Activated naive CD4-positive, alpha-beta T cell treated with anti-CD3 and anti-CD28 coated beads for 36 hours (primary cell): ENCODE measurements around the gene BOD1L2. TPM values are rescaled to one million over a fixed set of nuclear protein-coding genes. Genes with fewer than 3 reads are reported as not detected.

Experiments
- CTCF ChIA-PET: fragments of 350-600 bp; sonication (Branson Sonifier 250); formaldehyde crosslinking; loops from one replicate; lab custom pipeline; 2021; ENCODE audit warnings: antibody characterized with exemption; lab: Charles Lee
- DNase-seq: peaks from one replicate; pipeline ENCODE4 v3.0.0-alpha.2; 2020
- H3K27ac Mint-ChIP-seq: one replicate; pipeline ENCODE4 v1.8.0; 2021; ENCODE audit warnings: mild to moderate bottlenecking, mixed read lengths
- H3K27me3 Mint-ChIP-seq: one replicate; pipeline ENCODE4 v1.8.0; 2021; ENCODE audit warnings: low read depth, mixed read lengths
- H3K36me3 Mint-ChIP-seq: one replicate; pipeline ENCODE4 v1.8.0; 2021; ENCODE audit warnings: low read depth, mixed read lengths
- H3K4me1 Mint-ChIP-seq: one replicate; pipeline ENCODE4 v1.8.0; 2021; ENCODE audit warnings: low read depth, mixed read lengths
- H3K4me3 Mint-ChIP-seq: one replicate; pipeline ENCODE4 v1.8.0; 2021; ENCODE audit warnings: mild to moderate bottlenecking, moderate library complexity, mixed read lengths
- H3K9me3 Mint-ChIP-seq: one replicate; pipeline ENCODE4 v1.8.0; 2021; ENCODE audit warnings: mixed read lengths
- intact Hi-C: fragments of 100-400 bp; cut with micrococcal nuclease; formaldehyde crosslinking; loops from one replicate; pipeline ENCODE4 v1.15.1; 2023
- total RNA-seq, 2 experiments: library from RNA; stranded (reverse); gene quantifications; one replicate each; pipeline ENCODE4 v1.2.3, GENCODE V29; 2021

BOD1L2 gene
- not detected for total RNA-seq

GRCh38 chr18:57146956-57147636 lies at the start of gene BOD1L2:
BOD1L2 (plus strand) TSS chr18:57147087; CDS start chr18:57147313, 226 bp downstream.
- Mint-ChIP-seq H3K4me1 (no peaks in the 10 kb centered on the region), H3K36me3 (no peaks in the 10 kb centered on the region), H3K9me3 (no peaks in the 10 kb centered on the region), H3K27ac (no peak within 1 kb of the TSS), H3K27me3 (peaks cover 17% of the 10 kb centered on the region), H3K4me3 (no peak within 1 kb of the TSS)
- CTCF ChIA-PET, result no interaction called here
- intact Hi-C loops, result no loop called here
- DNase-seq, result no peak

DNA sequence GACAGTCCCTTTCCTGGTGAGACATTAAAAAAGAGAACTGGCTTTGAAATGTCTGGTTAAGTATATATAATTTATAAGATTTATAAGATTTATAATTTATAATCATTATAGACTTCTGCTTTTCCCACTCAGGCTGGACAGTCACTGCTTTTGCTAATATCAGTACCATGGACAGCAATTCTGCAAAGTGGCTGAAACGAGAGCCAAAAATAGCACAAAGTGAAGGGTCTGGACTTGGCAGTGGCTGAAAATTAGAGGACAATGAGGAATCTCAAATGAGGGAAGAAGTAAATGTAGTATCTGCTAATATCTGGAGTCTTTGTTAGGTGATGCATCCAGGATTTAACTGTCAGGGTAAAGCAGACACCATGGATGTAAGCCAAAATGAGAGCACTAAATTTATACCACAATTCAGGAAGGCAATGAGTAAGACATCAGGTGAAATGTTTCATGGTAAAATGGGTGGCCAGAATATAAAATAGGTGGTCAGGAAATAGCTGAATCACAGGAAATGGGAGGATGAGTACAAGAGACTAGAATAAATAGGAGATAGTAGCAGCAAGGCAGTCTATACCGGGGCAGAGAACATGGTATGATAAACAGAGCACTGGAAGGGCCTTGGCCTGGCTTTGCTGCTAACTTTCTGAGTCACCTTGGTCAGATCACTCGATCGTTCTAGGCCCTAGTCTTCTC lies 39.6 kb upstream of the BOD1L2 start:
- H3K9me3 Mint-ChIP-seq, result peaks cover 3% of the 10 kb centered on the region
- CTCF ChIA-PET, result interaction anchor here (0.6 to 1.5 kb wide), 2 partner anchors 13 to 295 kb away, joined by 3 read pairs; no protein-coding TSS in a partner anchor
- peaks cover 11% of the 10 kb centered on the region for H3K27me3 Mint-ChIP-seq
- H3K27ac Mint-ChIP-seq, result no peak overlapping the region
- intact Hi-C loops, result no loop called here
- no peak overlapping the region for H3K4me3 Mint-ChIP-seq
- no peaks in the 10 kb centered on the region for H3K4me1 Mint-ChIP-seq
- H3K36me3 Mint-ChIP-seq, result no peaks in the 10 kb centered on the region
- DNase-seq, result no peak

DNA sequence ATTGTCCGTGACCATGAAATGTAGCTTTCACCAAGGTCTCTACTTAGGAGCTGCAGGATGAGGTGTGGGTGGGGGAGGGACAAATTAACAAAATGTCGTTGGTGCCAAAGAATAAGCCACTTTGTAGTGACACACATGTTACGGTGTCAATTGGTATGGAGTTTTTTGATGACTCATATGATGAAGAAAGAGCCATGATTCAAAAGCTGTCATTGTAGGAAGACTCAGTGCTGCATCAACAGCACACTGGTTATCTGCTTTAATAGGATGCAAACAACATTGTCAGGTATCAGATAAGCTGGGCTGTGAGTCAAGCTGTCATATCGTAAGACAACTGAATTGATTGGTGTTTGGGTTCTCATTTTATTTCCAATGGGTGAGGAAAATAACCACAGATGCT lies 36.6 kb upstream of the BOD1L2 start:
- Mint-ChIP-seq H3K27ac (no peak overlapping the region), H3K27me3 (peaks cover 13% of the 10 kb centered on the region), H3K4me1 (no peaks in the 10 kb centered on the region), H3K4me3 (no peak overlapping the region), H3K36me3 (no peaks in the 10 kb centered on the region), H3K9me3 (no peaks in the 10 kb centered on the region)
- intact Hi-C loops, result no loop called here
- DNase-seq, result no peak
- CTCF ChIA-PET, result no interaction called here

DNA sequence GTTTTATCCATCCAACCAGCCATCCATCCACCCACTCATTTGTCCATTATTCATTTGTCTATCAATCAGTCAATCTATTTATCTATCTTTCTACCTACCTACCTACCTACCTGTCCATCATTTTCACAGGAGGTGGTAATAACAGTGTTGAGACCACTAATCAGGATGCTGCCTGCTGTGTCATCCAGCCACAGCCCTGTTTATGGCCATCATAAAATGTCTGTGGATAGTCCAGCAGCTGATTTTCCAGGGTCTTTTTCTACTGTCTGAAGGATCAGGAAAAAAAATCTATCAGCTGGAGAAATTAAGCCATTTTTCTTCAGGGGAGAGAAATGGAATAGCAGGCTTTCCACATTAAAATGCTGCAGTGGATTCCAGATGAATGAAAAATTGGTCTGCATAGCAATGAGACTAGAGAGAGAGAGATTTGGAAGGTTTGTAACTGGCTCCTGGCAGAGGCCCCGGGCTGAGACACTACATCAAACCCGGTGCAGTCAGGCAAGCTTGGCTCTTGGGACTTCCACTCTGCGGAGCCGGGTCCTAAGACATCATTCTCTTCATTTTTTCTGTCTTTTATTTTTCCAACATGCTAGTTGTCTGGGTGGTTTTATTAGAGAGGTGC lies 33.0 kb upstream of the BOD1L2 start:
- Mint-ChIP-seq H3K4me3 (no peak overlapping the region), H3K27ac (no peak overlapping the region), H3K27me3 (peaks cover 10% of the 10 kb centered on the region), H3K4me1 (no peaks in the 10 kb centered on the region), H3K36me3 (no peaks in the 10 kb centered on the region), H3K9me3 (no peaks in the 10 kb centered on the region)
- DNase-seq, result no peak
- intact Hi-C loops, result no loop called here
- CTCF ChIA-PET, result no interaction called here

- intact Hi-C loops, result no loop called here
- no peak overlapping the region for H3K4me3 Mint-ChIP-seq
- no peaks in the 10 kb centered on the region for H3K4me1 Mint-ChIP-seq
- H3K36me3 Mint-ChIP-seq, result no peaks in the 10 kb centered on the region
- peaks cover 16% of the 10 kb centered on the region for H3K27me3 Mint-ChIP-seq
- CTCF ChIA-PET, result no interaction called here
- no peak for DNase-seq
- H3K27ac Mint-ChIP-seq, result no peak overlapping the region
- H3K9me3 Mint-ChIP-seq, result no peaks in the 10 kb centered on the region
Observed at GRCh38 chr18:57116598-57117132, 30.2 kb upstream of the BOD1L2 start.

GRCh38 chr18:57121542-57122112 lies 25.3 kb upstream of the BOD1L2 start:
- peaks cover 12% of the 10 kb centered on the region for H3K27me3 Mint-ChIP-seq
- intact Hi-C loops, result no loop called here
- no peak for DNase-seq
- no peaks in the 10 kb centered on the region for H3K36me3 Mint-ChIP-seq
- no peak overlapping the region for H3K4me3 Mint-ChIP-seq
- no peaks in the 10 kb centered on the region for H3K9me3 Mint-ChIP-seq
- no peaks in the 10 kb centered on the region for H3K4me1 Mint-ChIP-seq
- no peak overlapping the region for H3K27ac Mint-ChIP-seq
- CTCF ChIA-PET, result interaction anchor here (0.6 kb wide), 1 partner anchor 342 kb away, joined by 4 read pairs; no protein-coding TSS in a partner anchor

GRCh38 chr18:57122936-57123510 lies 23.9 kb upstream of the BOD1L2 start:
- Mint-ChIP-seq H3K9me3 (no peaks in the 10 kb centered on the region), H3K4me3 (no peak overlapping the region), H3K36me3 (no peaks in the 10 kb centered on the region), H3K27me3 (peaks cover 15% of the 10 kb centered on the region), H3K27ac (no peak overlapping the region), H3K4me1 (no peaks in the 10 kb centered on the region)
- intact Hi-C loops, result no loop called here
- DNase-seq, result no peak
- CTCF ChIA-PET, result interaction anchor here (0.6 kb wide), 1 partner anchor 438 kb away, joined by 3 read pairs; no protein-coding TSS in a partner anchor

DNA sequence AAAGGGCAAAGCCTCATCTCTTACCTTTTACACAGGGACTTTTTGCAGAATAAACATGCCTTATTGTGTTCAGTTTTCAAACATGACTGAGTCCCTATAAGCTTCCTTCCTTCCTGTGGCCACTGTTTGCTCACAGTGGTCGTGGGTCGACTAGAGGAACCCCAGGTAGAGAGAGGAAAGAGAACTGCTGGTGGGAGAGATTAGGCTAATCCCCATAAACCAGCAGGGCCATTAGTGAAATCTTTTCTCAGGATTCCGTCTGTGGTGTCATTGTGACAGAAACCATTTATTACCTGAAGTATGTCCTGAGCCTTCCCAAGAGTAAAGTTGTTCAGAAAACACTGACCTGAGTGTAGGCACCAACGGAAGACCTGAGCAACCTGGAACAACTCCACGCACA lies 21.3 kb upstream of the BOD1L2 start:
- DNase-seq, result no peak
- Mint-ChIP-seq H3K27ac (no peak overlapping the region), H3K4me3 (no peak overlapping the region), H3K36me3 (no peaks in the 10 kb centered on the region), H3K4me1 (no peaks in the 10 kb centered on the region), H3K9me3 (no peaks in the 10 kb centered on the region), H3K27me3 (peaks cover 17% of the 10 kb centered on the region)
- CTCF ChIA-PET, result no interaction called here
- intact Hi-C loops, result no loop called here

GRCh38 chr18:57128220-57128932 lies 18.5 kb upstream of the BOD1L2 start:
- H3K9me3 Mint-ChIP-seq, result no peaks in the 10 kb centered on the region
- intact Hi-C loops, result no loop called here
- no peaks in the 10 kb centered on the region for H3K4me1 Mint-ChIP-seq
- H3K36me3 Mint-ChIP-seq, result no peaks in the 10 kb centered on the region
- no peak for DNase-seq
- no peak overlapping the region for H3K4me3 Mint-ChIP-seq
- peaks cover 10% of the 10 kb centered on the region for H3K27me3 Mint-ChIP-seq
- CTCF ChIA-PET, result no interaction called here
- no peak overlapping the region for H3K27ac Mint-ChIP-seq

- DNase-seq, result no peak
- no peaks in the 10 kb centered on the region for H3K36me3 Mint-ChIP-seq
- intact Hi-C loops, result no loop called here
- no peaks in the 10 kb centered on the region for H3K4me1 Mint-ChIP-seq
- no peaks in the 10 kb centered on the region for H3K9me3 Mint-ChIP-seq
- H3K27me3 Mint-ChIP-seq, result peaks cover 14% of the 10 kb centered on the region
- CTCF ChIA-PET, result no interaction called here
- no peak overlapping the region for H3K4me3 Mint-ChIP-seq
- no peak overlapping the region for H3K27ac Mint-ChIP-seq
Observed at GRCh38 chr18:57131101-57131500, 15.8 kb upstream of the BOD1L2 start.

- no peak overlapping the region for H3K27ac Mint-ChIP-seq
- intact Hi-C loops, result no loop called here
- CTCF ChIA-PET, result no interaction called here
- H3K9me3 Mint-ChIP-seq, result no peaks in the 10 kb centered on the region
- H3K4me3 Mint-ChIP-seq, result no peak overlapping the region
- no peak for DNase-seq
- H3K4me1 Mint-ChIP-seq, result no peaks in the 10 kb centered on the region
- H3K27me3 Mint-ChIP-seq, result peaks cover 14% of the 10 kb centered on the region
- no peaks in the 10 kb centered on the region for H3K36me3 Mint-ChIP-seq
Observed at GRCh38 chr18:57131782-57132181, 15.1 kb upstream of the BOD1L2 start.
